Neutrophil (primary cell): ENCODE measurements around the gene SSC5D.
"Not testable (repeated sequence)": the region's sequence is repeated elsewhere in the genome, so short reads cannot be mapped to it uniquely, and the experiment has no call there.

Experiments
- H3K27ac ChIP-seq: fragments of 200-600 bp; sonication (generic); 2 replicates; pipeline ENCODE4 v1.5.1; 2016; ENCODE audit warnings: mild to moderate bottlenecking, moderate library complexity
- H3K27me3 ChIP-seq: fragments of 200-600 bp; sonication (generic); 2 replicates; pipeline ENCODE4 v1.6.0; 2016; ENCODE audit warnings: mild to moderate bottlenecking
- H3K36me3 ChIP-seq: fragments of 200-600 bp; sonication (generic); 2 replicates; pipeline ENCODE4 v1.5.1; 2017
- H3K4me1 ChIP-seq, 2 experiments: fragments of 200-600 bp in 1 of 2; sonication (generic) in 1 of 2; 1 replicate in 1 of 2; 2 replicates in 1 of 2; pipeline versions ENCODE4 v1.5.1 to v1.6.1; 2013 to 2016; ENCODE audit warnings: low read depth in 1 of 2, low read length in 1 of 2, mild to moderate bottlenecking in 1 of 2, moderate library complexity in 1 of 2; ENCODE audit not compliant: control insufficient read depth in 1 of 2, insufficient read depth in 1 of 2
- H3K4me3 ChIP-seq, 2 experiments: fragments of 200-600 bp in 1 of 2; sonication (generic) in 1 of 2; 1 replicate in 1 of 2; 2 replicates in 1 of 2; pipeline ENCODE4 v1.5.1; 2013 to 2016; ENCODE audit warnings: low read depth in 1 of 2, low read length in 1 of 2, mild to moderate bottlenecking in 1 of 2, moderate library complexity in 1 of 2
- H3K9me3 ChIP-seq: fragments of 200-600 bp; sonication (generic); 2 replicates; pipeline ENCODE4 v1.5.1; 2016
- CTCF ChIP-seq: fragments of 200-600 bp; sonication (generic); IDR thresholded peaks from 2 replicates; pipeline ENCODE4 v1.5.1; 2016; ENCODE audit warnings: antibody characterized with exemption

Gene SSC5D

GRCh38 chr19:55528030-55528803 lies 40.0 kb downstream of the SSC5D start:
- H3K9me3 ChIP-seq = no peaks in the 10 kb centered on the region
- H3K36me3 ChIP-seq = no peaks in the 10 kb centered on the region
- no peak overlapping the region for H3K4me3 ChIP-seq
- TF ChIP-seq CTCF = no peak
- H3K27me3 ChIP-seq = peaks cover 28% of the 10 kb centered on the region
- no peak overlapping the region for H3K27ac ChIP-seq
- H3K4me1 ChIP-seq = no peaks in the 10 kb centered on the region

GRCh38 chr19:55529636-55530234 lies 41.5 kb downstream of the SSC5D start:
- H3K36me3 ChIP-seq = no peaks in the 10 kb centered on the region
- H3K27me3 ChIP-seq = peaks cover 16% of the 10 kb centered on the region
- no peak overlapping the region for H3K4me3 ChIP-seq
- TF ChIP-seq CTCF = no peak
- no peaks in the 10 kb centered on the region for H3K9me3 ChIP-seq
- no peaks in the 10 kb centered on the region for H3K4me1 ChIP-seq
- no peak overlapping the region for H3K27ac ChIP-seq

GRCh38 chr19:55530996-55531395 lies 42.8 kb downstream of the SSC5D start:
- H3K27ac ChIP-seq = no peak overlapping the region
- H3K9me3 ChIP-seq = no peaks in the 10 kb centered on the region
- H3K4me3 ChIP-seq = no peak overlapping the region
- H3K36me3 ChIP-seq = no peaks in the 10 kb centered on the region
- no peaks in the 10 kb centered on the region for H3K4me1 ChIP-seq
- TF ChIP-seq CTCF = no peak
- H3K27me3 ChIP-seq = peaks cover 7% of the 10 kb centered on the region

GRCh38 chr19:55534280-55534679 lies 46.0 kb downstream of the SSC5D start:
- not testable (repeated sequence) for H3K27me3 ChIP-seq, H3K27ac ChIP-seq, H3K4me1 ChIP-seq, H3K9me3 ChIP-seq, H3K4me3 ChIP-seq, H3K36me3 ChIP-seq

- H3K27me3 ChIP-seq = no peaks in the 10 kb centered on the region
- no peaks in the 10 kb centered on the region for H3K4me1 ChIP-seq
- H3K4me3 ChIP-seq = no peak overlapping the region
- H3K36me3 ChIP-seq = no peaks in the 10 kb centered on the region
- no peaks in the 10 kb centered on the region for H3K9me3 ChIP-seq
- no peak overlapping the region for H3K27ac ChIP-seq
- no peak for TF ChIP-seq CTCF
Observed at GRCh38 chr19:55535173-55535964, 47.1 kb downstream of the SSC5D start.

GRCh38 chr19:55535965-55536350 lies 47.7 kb downstream of the SSC5D start:
- H3K4me3 ChIP-seq = no peak overlapping the region
- TF ChIP-seq CTCF = no peak
- no peak overlapping the region for H3K27ac ChIP-seq
- H3K36me3 ChIP-seq = no peaks in the 10 kb centered on the region
- H3K27me3 ChIP-seq = no peaks in the 10 kb centered on the region
- H3K4me1 ChIP-seq = no peaks in the 10 kb centered on the region
- H3K9me3 ChIP-seq = no peaks in the 10 kb centered on the region
